Effector memory CD4-positive, alpha-beta T cell (primary cell): ENCODE data around the gene GLRX.
"Not testable (repeated sequence)": the region's sequence is repeated elsewhere in the genome, so short reads cannot be mapped to it uniquely, and the experiment has no call there.

Experiments
- DNase-seq, 3 donors: peaks; one replicate each; pipeline ENCODE4 v3.0.0-alpha.2; 2020
- H3K27ac ChIP-seq: 2 replicates; pipeline ENCODE4 v1.7.0; 2013; ENCODE audit warnings: mild to moderate bottlenecking, low read length, moderate library complexity; ENCODE audit not compliant: insufficient read depth, poor library complexity, severe bottlenecking
- H3K27me3 ChIP-seq: replicated peaks from 2 replicates; pipeline ENCODE4 v1.7.0; 2013; ENCODE audit warnings: mild to moderate bottlenecking, low read length; ENCODE audit not compliant: insufficient read depth, control insufficient read depth, poor library complexity, severe bottlenecking
- H3K36me3 ChIP-seq: 2 replicates; pipeline ENCODE4 v1.7.0; 2013; ENCODE audit warnings: mild to moderate bottlenecking, low read length, moderate library complexity; ENCODE audit not compliant: control insufficient read depth, insufficient read depth
- H3K4me1 ChIP-seq: 2 replicates; pipeline ENCODE4 v1.7.0; 2013; ENCODE audit warnings: low read length, mild to moderate bottlenecking; ENCODE audit not compliant: control insufficient read depth, insufficient read depth, poor library complexity, severe bottlenecking
- H3K4me3 ChIP-seq: 2 replicates; pipeline ENCODE4 v1.7.0; 2013; ENCODE audit warnings: low read length, low read depth, mild to moderate bottlenecking; ENCODE audit not compliant: insufficient read depth, poor library complexity, severe bottlenecking
- H3K9me3 ChIP-seq: 2 replicates; pipeline ENCODE4 v1.7.0; 2013; ENCODE audit warnings: mild to moderate bottlenecking, low read length, moderate library complexity; ENCODE audit not compliant: control insufficient read depth

GLRX gene

GRCh38 chr5:95821110-95822021 is 1.2 kb downstream of the GLRX start:
- peaks cover under 1% of the 10 kb centered on the region for H3K36me3 ChIP-seq
- DNase-seq = no peak
- peaks cover 52% of the 10 kb centered on the region for H3K4me1 ChIP-seq
- peak overlapping the region; percentile 77 for H3K4me3 ChIP-seq
- peak overlapping the region; percentile 79 for H3K27ac ChIP-seq
- H3K27me3 ChIP-seq = no peaks in the 10 kb centered on the region
- H3K9me3 ChIP-seq = no peaks in the 10 kb centered on the region

GRCh38 chr5:95818181-95819147 is 4.1 kb downstream of the GLRX start:
- no peak for DNase-seq
- H3K27me3 ChIP-seq = no peaks in the 10 kb centered on the region
- H3K27ac ChIP-seq = peak overlapping the region; percentile 75
- H3K4me3 ChIP-seq = peak overlapping the region; percentile 42
- H3K4me1 ChIP-seq = peaks cover 38% of the 10 kb centered on the region
- no peaks in the 10 kb centered on the region for H3K9me3 ChIP-seq
- peaks cover 27% of the 10 kb centered on the region for H3K36me3 ChIP-seq

GRCh38 chr5:95817430-95817829 is 5.1 kb downstream of the GLRX start:
- no peaks in the 10 kb centered on the region for H3K9me3 ChIP-seq
- H3K4me3 ChIP-seq = peak overlapping the region; percentile 42
- peak; percentile 43 to 47 (median 43) for DNase-seq
- peak overlapping the region; percentile 75 for H3K27ac ChIP-seq
- peaks cover 44% of the 10 kb centered on the region for H3K4me1 ChIP-seq
- H3K27me3 ChIP-seq = no peaks in the 10 kb centered on the region
- peaks cover 30% of the 10 kb centered on the region for H3K36me3 ChIP-seq

- peaks cover 51% of the 10 kb centered on the region for H3K4me1 ChIP-seq
- no peaks in the 10 kb centered on the region for H3K27me3 ChIP-seq
- no peaks in the 10 kb centered on the region for H3K9me3 ChIP-seq
- H3K36me3 ChIP-seq = peaks cover 30% of the 10 kb centered on the region
- H3K27ac ChIP-seq = peak overlapping the region; percentile 75
- peak overlapping the region; percentile 42 for H3K4me3 ChIP-seq
- no peak for DNase-seq
These were observed 5.8 kb downstream of the GLRX start for GRCh38 chr5:95816776-95817175.

- H3K9me3 ChIP-seq = no peaks in the 10 kb centered on the region
- peaks cover 54% of the 10 kb centered on the region for H3K4me1 ChIP-seq
- peak overlapping the region; percentile 75 for H3K27ac ChIP-seq
- no peak for DNase-seq
- peaks cover 30% of the 10 kb centered on the region for H3K36me3 ChIP-seq
- no peak overlapping the region for H3K4me3 ChIP-seq
- H3K27me3 ChIP-seq = no peaks in the 10 kb centered on the region
These were observed 6.2 kb downstream of the GLRX start for GRCh38 chr5:95816341-95816740.

GRCh38 chr5:95815155-95815729 is 7.3 kb downstream of the GLRX start:
- no peaks in the 10 kb centered on the region for H3K27me3 ChIP-seq
- H3K36me3 ChIP-seq = peaks cover 30% of the 10 kb centered on the region
- DNase-seq = no peak
- H3K27ac ChIP-seq = peak overlapping the region; percentile 49
- H3K4me1 ChIP-seq = peaks cover 63% of the 10 kb centered on the region
- no peak overlapping the region for H3K4me3 ChIP-seq
- no peaks in the 10 kb centered on the region for H3K9me3 ChIP-seq

- not testable (repeated sequence) for H3K4me3 ChIP-seq, H3K27me3 ChIP-seq, H3K9me3 ChIP-seq, DNase-seq
- peaks cover 30% of the 10 kb centered on the region for H3K36me3 ChIP-seq
- peak overlapping the region; percentile 6 for H3K27ac ChIP-seq
- peaks cover 74% of the 10 kb centered on the region for H3K4me1 ChIP-seq
These were observed 9.5 kb downstream of the GLRX start for GRCh38 chr5:95813035-95813434.

GRCh38 chr5:95812074-95812471 is 10.5 kb downstream of the GLRX start:
- no peaks in the 10 kb centered on the region for H3K9me3 ChIP-seq
- DNase-seq = no peak
- peaks cover 72% of the 10 kb centered on the region for H3K4me1 ChIP-seq
- peak overlapping the region; percentile 2 for H3K4me3 ChIP-seq
- H3K36me3 ChIP-seq = peaks cover 30% of the 10 kb centered on the region
- peak overlapping the region; percentile 57 for H3K27ac ChIP-seq
- H3K27me3 ChIP-seq = no peaks in the 10 kb centered on the region

GRCh38 chr5:95811461-95812073 is 11.0 kb downstream of the GLRX start:
- not testable (repeated sequence) for H3K9me3 ChIP-seq, H3K27me3 ChIP-seq, DNase-seq, H3K4me3 ChIP-seq
- H3K4me1 ChIP-seq = peaks cover 67% of the 10 kb centered on the region
- H3K27ac ChIP-seq = peak overlapping the region; percentile 57
- peaks cover 30% of the 10 kb centered on the region for H3K36me3 ChIP-seq
